ENCODE results near the gene BLCAP.
"Not testable (repeated sequence)": the region's sequence is repeated elsewhere in the genome, so short reads cannot be mapped to it uniquely, and the experiment has no call there.

Gene BLCAP

GRCh38 chr20:37516811-37517750, 10.6 kb downstream of the BLCAP start:
- no peak for DNase-seq (ENCODE audit: low read depth, low spot score)

- DNase-seq (ENCODE audit: low read depth, low spot score): no peak
Observed at GRCh38 chr20:37515876-37516275, 11.8 kb downstream of the BLCAP start.

GRCh38 chr20:37513779-37514359, 13.8 kb downstream of the BLCAP start:
- DNase-seq (ENCODE audit: low read depth, low spot score): no peak

DNA sequence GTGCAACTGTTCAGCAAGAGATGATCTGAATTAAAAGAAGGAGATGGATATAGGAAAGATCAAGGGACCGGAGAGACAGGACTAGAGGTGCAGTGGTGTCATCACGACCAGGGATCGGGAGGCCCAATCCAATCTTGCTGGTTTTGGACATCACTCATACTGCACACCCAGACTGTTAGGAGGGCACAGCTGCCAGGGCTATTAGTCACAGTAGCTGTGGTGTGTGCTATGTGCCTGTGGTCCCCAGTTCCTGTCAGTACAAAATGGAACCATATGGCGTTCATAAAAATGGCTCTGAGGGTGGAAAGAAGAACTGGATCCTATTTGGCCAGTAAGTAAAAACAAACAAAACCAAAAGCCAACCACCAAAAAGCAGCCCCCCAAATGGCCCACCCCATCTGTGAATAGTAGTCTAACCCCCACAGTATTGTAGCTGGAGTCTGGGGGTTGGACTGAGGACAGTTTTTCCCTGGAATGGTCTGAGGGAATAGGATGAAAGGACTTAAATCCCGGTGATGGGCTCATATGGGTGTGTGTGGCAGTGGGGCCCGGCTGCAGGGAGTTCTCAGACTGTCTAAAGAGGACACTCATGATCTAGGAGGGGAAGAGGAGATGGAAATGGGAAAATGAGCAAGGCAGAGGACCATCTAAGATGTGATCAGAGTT, 15.9 kb downstream of the BLCAP start:
- DNase-seq (ENCODE audit: low read depth, low spot score): no peak

DNA sequence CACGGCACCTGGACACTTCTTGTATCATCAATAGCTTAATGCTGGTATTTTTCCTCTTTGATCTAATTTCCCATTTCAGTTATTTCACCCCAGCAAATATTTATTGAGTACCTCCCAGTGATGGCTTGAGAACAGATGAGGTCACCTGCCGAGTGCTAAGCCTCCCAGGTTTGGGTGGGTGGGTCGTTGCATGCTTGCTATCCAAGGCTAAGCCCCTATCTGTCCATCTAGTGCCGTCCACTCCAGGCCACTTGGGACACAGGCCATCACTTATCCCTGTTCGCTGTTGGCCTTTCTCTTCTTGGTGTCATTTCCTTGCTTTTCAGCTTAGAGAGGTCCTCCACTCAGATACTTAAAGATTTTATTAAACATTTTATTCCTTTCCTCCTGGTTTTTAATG, 17.4 kb downstream of the BLCAP start:
- DNase-seq (ENCODE audit: low read depth, low spot score): no peak

DNA sequence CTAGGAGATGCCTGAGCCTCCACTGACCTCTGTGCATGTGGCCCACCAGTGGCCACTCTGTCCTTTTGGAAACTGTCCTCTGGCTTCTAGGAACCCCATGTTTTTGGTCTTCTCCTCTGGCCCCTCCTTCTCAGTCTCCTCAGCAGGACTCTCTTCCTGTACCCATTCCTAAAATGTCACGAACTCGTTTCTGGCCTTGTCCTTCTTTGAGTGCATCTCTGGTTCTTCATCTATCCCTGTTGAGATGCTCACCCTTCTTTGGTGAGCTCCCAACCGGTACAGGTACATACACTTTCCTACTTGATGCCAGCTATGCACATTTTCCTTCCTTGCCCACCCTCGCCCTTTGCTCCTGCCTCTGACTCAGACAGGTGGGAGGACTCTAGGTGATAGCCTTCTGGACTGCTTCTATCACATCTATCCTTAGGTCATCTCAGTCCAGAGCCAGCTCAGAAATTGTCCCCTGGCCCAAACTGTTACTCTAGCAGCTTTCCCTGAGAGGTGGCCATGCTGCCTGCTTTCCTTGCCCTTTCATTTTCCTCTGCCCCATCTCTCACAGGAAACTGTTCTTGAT, 21.4 kb downstream of the BLCAP start:
- DNase-seq (ENCODE audit: low read depth, low spot score): no peak

DNA sequence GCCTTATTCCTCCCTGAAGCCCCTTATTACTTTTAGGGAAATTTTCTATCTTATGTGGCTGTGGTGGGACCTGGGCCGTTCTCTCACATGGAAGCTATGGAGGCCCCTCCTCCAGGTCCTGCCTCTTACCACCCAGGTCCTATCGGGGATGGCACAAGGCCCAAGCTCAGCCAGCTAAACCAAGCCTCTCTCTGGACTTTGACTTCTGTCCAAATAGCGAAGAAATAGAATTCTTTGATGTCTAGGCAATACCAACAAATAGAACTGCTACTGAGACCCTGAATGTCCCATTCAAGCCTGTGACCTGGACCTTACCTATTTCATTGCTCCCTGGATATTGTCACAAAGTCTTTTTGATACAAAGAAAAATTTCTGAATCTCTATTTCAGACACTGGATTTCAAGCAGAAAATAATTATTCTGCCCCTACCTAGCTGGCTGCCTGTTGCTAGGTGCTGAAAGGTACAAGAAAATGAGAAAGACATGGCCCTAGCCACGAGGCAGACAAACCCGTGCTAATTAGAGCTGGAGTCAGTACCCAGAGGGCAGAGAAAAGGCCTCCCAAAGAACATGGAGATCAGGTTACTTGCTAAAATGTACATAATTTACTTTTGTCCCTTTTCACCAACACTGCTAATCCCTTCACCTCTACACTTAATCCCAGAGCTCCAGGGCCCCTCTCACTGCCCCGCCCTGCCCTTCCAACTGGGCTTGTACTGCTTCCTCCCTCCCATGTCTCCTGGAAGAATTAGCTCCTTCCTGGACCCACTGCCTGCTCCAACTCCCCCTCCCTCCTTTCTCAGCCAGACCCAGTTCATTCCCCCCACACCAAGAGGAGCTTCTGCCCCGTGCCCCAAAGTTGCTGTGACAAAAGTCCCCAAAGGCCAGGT, 22.2 kb downstream of the BLCAP start:
- DNase-seq (ENCODE audit: low read depth, low spot score): no peak

DNA sequence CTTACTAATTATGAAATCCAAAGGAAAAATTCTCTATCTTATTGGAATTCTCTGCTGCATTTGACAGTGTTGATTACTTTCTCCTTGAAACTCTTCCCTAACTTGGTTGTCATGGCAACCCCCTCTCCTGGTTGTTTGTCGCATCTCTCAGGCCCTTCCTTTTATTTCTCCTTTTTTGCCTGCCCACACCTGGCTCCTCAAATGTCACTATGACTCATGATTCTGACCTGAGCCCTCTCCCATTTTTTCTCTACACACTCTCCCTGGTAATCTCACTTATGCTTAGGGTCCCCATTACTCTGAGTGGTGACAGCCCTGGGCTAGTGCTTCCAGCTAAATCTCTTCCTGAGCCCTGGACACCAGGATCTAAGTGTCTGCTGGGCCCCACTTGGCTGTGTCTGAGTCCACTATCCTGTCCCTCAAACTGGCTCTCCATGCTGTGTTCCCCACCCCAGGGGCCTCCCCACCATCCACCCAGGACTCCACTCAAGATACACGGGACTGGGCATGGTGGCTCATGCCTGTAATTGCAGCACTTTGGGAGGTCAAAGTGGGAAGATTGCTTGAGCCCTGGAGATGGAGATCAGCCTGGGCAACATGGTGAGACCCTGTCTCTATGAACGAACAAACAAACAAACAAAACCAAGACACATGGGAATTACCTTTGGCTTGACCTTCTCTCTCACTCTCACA, 23.1 kb downstream of the BLCAP start:
- no peak for DNase-seq (ENCODE audit: low read depth, low spot score)

DNA sequence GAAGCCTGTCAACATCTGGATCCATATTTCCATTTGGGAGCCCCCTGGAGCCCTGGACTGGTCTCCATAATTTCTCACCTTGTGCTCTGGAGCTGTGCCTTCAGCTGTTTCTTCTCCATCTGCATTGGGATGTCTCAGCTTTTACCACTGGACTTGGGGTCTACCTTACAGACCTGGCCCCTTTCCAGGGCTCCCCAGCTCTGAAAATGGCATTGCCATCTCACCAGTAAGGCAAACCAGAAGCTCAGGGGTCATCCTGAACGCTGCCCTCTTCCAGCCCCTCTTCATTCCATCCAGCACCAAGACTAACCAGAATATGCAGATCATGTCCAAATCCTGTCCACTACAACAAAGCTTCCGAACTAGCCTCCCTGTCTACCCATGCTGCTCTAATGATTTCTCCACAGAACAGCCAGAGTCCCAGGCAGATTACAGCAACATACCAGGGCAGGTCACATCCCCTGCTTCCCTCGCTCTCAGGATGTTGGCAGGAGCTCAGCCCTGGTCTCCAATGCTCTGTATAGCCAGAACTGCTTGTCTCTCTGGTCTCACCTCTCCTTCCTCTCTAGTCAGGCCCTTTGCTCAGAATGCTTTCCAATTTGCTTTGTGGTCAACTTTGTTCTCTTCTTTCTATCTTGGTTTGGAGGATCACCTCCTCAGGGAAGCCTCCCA, 24.3 kb downstream of the BLCAP start:
- DNase-seq (ENCODE audit: low read depth, low spot score): no peak

DNA sequence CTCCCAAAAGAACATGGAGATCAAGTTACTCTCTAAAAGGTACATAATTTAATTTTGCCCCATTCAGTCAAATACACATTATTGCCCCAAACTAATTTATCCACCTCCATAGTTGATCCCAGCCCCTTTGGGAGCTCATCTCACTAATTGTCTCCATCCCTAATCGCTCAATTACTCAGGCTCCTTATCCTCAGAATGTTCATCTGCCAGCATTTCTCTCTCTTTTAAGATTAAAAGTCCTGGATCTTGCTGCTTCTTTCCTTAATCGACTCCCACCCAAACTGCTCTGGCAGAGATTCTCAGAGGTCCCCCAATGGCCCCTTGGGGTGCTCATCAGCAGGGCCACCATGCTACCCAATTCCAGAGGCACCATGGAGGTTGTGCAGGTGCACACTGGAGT, 25.0 kb downstream of the BLCAP start:
- no peak for DNase-seq (ENCODE audit: low read depth, low spot score)

- DNase-seq (ENCODE audit: low read depth, low spot score): no peak
Observed at GRCh38 chr20:37501940-37502339, 25.7 kb downstream of the BLCAP start.

GRCh38 chr20:37500311-37500710, 27.4 kb downstream of the BLCAP start:
- DNase-seq (ENCODE audit: low read depth, low spot score): no peak

GRCh38 chr20:37498066-37498665, 29.5 kb downstream of the BLCAP start:
- DNase-seq (ENCODE audit: low read depth, low spot score): no peak

- DNase-seq (ENCODE audit: low read depth, low spot score): no peak
Observed at GRCh38 chr20:37494796-37495195, 32.9 kb downstream of the BLCAP start.

GRCh38 chr20:37494301-37494700, 33.4 kb downstream of the BLCAP start:
- no peak for DNase-seq (ENCODE audit: low read depth, low spot score)

- no peak for DNase-seq (ENCODE audit: low read depth, low spot score)
Observed at GRCh38 chr20:37492945-37493344, 34.7 kb downstream of the BLCAP start.

GRCh38 chr20:37492096-37492625, 35.5 kb downstream of the BLCAP start:
- no peak for DNase-seq (ENCODE audit: low read depth, low spot score)

GRCh38 chr20:37490663-37491350, 36.9 kb downstream of the BLCAP start:
- no peak for DNase-seq (ENCODE audit: low read depth, low spot score)

DNA sequence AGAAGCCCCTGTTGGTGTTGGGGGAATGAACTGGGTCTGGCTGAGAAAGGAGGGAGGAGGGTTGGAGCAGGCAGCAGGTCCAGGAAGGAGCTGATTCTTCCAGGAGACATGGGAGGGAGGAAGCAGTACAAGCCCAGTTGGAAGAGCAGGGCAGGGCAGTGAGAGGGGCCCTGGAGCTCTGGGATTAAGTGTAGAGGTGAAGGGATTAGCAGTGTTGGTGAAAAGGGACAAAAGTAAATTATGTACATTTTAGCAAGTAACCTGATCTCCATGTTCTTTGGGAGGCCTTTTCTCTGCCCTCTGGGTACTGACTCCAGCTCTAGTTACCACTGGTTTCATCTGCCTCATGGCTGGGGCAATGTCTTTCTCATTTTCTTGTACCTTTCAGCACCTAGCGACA, 41.5 kb downstream of the BLCAP start:
- not testable (repeated sequence) for DNase-seq (ENCODE audit: low read depth, low spot score)

All from activated CD4-positive, CD25-positive, alpha-beta regulatory T cell treated with anti-CD3 and anti-CD28 coated beads, Interleukin-2, amount 50 U/mL, for 16 hours (primary cell).